Measurements from ENCODE around the gene AGPAT4. TPM values are rescaled to one million over a fixed set of nuclear protein-coding genes. Genes with fewer than 3 reads are reported as not detected.

Gene AGPAT4
- total RNA-seq, 1 experiment from 2014 or later, result 3.6 TPM

DNA sequence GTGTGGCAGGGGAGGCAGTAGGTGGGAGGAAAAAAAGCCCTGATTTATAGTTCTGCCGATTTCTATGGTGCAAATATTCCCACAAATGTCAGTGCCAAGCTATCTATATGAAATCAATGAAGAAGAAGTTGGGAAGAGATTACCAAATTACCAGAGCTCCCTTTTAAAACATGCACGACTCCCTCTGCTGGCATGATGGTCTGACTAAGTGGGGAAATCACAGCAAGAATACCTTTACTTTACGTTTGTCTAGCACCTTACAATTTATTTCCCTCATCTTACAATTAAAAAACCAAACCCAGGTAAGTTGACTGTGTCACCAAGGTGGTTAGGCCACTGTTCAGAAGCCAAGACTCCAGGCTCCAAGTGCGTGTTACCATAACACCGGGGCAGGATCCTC lies 55.6 kb downstream of the AGPAT4 start:
- DNase-seq (ENCODE audit: low read depth), result no peak
- in situ Hi-C loops (cut with HindIII; ENCODE audit: low pct_unique_long_range_greater_than_20kb, low sequenced_read_pairs), result no loop called here

DNA sequence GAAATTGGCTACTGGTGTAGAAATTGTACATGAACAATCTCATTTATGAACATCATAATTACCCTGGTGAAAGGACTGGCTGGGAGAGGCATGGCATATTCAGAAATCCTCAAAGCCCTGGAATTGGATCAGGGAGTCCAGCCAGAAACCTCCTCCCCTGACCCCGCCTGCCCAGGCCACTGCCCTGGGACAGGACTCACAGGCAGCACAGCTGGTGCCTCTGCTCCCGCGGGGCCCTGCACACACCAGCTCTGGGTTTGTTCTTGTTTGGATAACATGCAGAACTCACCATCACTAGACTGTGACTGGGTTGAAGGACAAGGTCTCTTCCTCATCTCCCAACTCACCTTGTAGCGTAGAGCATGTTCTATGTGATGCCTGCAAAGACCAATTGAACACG lies 56.2 kb downstream of the AGPAT4 start:
- DNase-seq (ENCODE audit: low read depth), result no peak

DNA sequence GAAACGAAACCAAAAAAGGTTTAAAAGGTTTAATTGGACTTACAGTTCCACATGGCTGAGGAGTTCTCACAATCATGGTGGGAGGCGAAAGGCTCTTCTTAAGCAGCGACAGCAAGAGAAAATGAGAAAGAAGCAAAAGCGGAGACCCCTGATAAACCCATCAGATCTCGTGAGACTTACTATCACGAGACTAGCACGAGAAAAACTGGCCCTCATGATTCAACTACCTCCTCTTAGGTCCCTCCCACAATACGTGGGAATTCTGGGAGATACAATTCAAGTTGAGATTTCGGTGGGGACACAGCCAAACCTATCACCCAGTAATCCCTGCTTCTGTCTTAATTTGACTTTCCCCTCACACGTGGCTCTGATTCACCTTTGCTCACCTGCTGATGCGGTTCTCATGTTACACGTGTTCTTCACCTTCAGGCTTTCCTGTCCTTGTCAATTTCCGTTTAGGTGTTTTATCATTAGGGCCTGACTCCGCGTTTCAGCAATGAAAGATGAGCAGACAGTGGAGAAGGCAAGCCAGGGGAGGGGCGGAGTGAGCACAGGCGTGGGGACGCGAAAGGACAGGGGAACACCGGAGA lies 57.1 kb downstream of the AGPAT4 start:
- in situ Hi-C loops (cut with HindIII; ENCODE audit: low pct_unique_long_range_greater_than_20kb, low sequenced_read_pairs), result no loop called here
- DNase-seq (ENCODE audit: low read depth), result no peak

More for the DNA sequence above, 56.2 kb downstream of the AGPAT4 start:
- in situ Hi-C loops (cut with HindIII; ENCODE audit: low pct_unique_long_range_greater_than_20kb, low sequenced_read_pairs), result no loop called here

DNA sequence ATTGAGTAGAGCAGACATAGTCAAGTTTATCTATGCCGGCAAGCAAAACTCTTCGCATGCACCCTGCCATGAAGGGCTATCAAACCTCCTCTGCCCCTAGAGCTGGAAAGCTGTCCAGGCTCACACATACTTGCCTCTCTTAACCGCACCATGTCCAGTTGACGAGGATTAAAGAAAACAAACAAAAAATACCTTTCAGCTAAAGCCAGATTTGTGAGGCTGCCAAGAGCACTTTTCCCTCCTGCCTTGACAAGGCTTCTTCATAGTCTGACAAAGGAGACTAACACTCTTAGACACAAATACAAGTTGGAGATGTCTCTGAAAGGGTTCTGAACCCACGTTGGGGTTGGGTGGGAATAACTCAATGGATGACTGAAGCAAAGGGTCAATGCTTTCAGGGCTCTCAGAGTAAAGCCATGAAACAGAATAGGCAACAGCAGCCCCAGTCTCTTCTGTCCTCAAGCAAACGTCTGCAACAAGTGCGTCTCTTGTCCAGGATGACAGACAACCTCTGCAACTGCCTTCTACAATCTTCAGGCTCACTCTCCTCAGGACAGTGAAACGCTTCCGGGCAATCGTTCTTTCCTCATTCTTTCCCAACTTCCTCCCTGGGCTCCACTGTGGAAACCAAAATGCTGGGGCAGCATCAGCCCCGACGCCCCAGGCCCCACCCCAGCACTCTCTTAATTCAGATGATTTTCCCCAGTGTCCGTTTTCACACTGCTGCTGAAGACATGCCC lies 57.8 kb downstream of the AGPAT4 start:
- DNase-seq (ENCODE audit: low read depth), result no peak

DNA sequence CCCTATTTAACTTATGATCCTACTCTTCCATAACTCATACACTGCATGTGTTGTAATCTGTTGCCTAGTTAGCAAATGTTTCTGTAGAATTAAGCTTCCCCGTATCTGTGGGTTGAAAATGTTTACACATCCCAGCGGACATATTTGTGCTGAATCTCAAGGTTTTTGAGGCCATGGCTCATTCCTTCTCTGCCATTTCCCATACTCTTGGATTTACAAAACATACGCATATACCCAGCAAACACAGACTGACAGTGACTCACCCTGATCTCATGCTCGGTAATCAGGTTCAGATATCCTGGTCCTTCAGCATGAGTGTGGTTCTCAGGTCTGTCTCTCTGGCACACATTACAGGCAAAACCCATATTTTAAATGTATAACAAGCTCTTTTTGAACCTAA lies 58.7 kb downstream of the AGPAT4 start:
- in situ Hi-C loops (cut with HindIII; ENCODE audit: low pct_unique_long_range_greater_than_20kb, low sequenced_read_pairs), result no loop called here
- no peak for DNase-seq (ENCODE audit: low read depth)

More for the DNA sequence above, 57.8 kb downstream of the AGPAT4 start:
- in situ Hi-C loops (cut with HindIII; ENCODE audit: low pct_unique_long_range_greater_than_20kb, low sequenced_read_pairs), result no loop called here

DNA sequence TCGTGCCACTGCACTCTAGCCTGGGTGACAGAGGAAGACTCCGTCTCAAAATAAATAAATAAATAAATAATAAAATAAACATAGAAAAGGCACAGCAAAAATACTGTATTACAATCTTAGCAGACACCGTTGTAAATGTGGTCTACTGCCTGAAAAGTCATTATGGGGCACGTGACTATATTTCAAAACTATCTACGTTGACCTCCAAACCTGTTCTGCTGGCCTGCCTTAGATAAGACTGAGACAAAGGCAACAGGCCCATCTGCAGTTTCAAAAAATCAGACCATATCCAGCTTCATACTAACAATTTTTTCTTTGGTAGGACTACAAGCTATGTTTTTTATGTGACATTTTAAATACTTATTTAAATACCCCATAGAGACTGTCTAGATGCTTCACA lies 59.1 kb downstream of the AGPAT4 start:
- in situ Hi-C loops (cut with HindIII; ENCODE audit: low pct_unique_long_range_greater_than_20kb, low sequenced_read_pairs), result no loop called here
- no peak for DNase-seq (ENCODE audit: low read depth)

DNA sequence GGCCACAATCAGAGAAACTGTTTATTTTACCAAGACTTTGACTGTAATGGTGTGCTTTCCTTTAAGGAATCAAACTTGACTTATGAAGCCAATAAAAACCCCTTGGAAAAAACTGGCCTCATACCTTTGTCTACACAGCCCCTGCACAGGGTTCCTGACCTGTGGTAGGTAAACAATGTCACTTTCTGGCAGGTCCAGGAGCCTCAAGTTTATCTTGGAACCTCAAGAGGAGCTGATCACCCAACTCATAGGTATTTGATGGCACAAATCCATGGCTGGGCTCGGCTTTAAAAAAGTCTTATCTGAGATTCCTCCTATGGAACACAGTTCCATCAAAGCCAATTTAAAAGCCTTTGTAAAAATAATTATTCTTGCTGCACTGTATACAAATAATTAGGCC lies 61.0 kb downstream of the AGPAT4 start:
- DNase-seq (ENCODE audit: low read depth), result no peak
- in situ Hi-C loops (cut with HindIII; ENCODE audit: low pct_unique_long_range_greater_than_20kb, low sequenced_read_pairs), result no loop called here

DNA sequence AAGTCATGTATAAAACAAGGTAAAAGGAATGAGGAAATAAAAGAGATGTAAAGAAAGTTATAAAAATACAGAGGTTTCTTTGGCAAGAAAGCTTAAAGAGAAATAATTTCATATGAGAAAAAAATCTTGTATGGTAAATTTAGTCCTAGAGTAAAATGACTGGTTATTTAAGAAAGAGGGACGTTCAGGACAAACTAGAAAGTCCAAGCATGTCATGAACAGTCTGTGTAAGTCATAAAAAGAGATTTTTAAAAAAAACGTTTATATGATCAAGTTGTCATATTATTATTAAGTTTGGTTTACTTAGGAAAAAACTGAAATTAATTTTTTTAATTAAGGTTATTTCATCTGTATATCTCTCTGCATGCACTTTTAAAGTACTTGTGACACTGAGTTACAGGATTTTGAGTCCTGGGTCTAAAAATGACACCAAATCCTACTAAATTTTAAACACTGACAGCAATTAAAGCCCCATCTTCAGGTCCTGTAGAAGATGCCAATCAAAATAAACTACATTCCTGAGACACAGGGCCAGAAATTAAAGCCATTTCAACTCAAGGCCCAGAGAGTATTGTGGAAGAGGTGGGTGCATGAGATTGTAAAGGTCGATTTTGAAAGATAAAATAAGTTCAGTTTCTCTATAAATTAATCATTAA lies 62.4 kb downstream of the AGPAT4 start:
- DNase-seq (ENCODE audit: low read depth), result no peak
- in situ Hi-C loops (cut with HindIII; ENCODE audit: low pct_unique_long_range_greater_than_20kb, low sequenced_read_pairs), result no loop called here

DNA sequence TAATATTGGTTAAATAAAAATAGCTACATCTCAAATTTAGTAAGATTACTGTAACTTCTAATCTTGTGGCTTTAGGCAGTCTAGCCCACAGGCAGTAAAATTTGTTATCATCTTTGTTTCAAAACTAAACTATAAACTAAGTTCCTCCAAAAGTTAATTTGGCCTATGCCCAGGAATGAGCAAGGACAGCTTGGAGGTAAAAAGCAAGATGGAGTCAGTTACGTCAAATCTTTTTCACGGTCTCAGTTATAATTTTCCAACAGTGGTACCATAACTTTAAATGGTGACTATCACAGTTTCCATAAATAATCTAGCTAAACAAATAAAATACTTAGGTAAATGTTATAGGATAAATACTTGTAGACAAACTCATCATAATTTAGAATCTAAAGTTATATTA lies 63.0 kb downstream of the AGPAT4 start:
- in situ Hi-C loops (cut with HindIII; ENCODE audit: low pct_unique_long_range_greater_than_20kb, low sequenced_read_pairs), result no loop called here
- DNase-seq (ENCODE audit: low read depth), result no peak

DNA sequence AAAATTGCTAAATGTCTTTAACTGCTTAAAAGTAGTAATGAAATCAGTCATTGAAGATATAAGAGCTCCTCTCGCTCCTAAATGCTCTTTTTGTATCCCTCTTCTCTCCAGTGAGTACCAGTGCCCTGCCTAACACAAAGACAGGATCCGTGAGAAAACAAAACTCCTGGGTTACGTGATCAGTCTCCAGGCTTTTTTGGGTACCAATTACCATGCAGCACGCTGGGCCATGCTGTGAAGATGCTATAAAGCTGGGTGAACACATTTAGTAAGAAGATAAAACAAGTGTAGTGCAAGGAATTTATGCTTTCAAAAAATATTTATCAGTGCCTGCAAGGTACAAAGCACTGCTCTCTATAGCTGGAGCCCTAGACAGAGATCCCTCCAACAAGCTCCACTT lies 66.7 kb downstream of the AGPAT4 start:
- in situ Hi-C loops (cut with HindIII; ENCODE audit: low pct_unique_long_range_greater_than_20kb, low sequenced_read_pairs), result no loop called here
- DNase-seq (ENCODE audit: low read depth), result no peak

DNA sequence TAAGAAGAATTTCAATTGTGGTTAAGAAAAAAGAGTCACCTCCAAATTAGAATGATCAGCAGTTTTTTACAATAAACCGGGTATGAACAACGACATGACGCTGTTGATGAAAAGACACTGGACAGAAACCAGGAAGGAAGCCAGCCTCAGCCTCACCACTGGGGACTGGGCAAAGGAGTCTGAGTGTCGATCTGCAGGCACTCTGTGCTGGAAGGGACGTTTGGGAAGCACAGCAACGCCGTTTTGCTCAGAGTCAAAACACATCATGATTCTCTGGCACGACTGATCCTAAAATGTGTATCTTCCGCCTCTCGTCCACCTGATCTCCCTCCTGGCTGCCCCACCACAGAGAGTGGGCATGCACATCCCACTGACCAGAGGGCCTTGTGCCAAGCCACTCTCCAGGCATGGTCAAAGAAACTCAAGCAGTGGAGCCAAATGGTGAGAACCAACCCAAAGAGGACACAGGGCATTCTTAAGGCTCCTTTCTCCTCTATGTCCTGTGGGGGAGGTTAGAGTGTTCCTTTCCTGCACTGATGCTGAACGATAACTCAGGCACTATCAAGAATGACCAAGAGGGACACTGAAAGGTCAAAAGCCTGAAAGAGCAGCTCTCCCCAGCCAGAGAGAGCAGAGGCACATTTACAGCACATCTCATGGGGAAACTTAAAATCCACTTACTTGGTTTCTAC lies 68.8 kb downstream of the AGPAT4 start:
- in situ Hi-C loops (cut with HindIII; ENCODE audit: low pct_unique_long_range_greater_than_20kb, low sequenced_read_pairs), result no loop called here

DNA sequence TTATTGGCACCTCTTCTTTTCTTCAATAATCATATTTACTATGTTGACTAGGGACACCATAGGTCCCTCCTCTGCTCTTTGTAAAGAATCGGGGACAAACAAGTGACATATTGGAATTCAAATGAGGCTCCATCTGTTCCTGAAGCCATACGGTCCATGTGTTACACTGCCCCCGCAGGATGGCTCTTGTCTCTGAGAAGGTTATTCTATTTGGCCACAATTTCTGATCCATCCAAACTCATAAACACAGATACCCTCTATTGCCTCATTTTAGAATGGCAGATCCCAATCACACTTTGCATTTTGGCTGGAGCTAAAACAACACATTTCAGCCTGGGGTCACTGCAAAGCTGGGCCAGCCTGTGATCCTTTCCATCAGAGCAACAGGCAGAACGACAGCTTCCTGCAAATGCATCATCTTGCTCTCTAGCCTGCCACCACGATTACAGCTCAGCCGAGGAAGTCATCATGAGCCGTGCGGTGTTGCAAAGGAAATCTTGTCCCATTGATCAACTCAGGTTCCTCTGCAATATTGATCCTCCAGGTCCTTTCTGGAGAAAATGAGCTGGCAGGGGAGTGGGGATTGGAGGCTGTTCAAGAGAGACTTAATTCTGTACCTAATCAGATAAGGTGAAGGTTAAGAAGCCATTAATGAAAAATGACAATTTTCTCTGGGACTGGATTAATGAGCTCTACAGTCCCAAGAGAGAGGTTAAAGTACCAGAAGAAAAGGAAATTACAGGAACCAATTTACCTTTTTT lies 73.1 kb downstream of the AGPAT4 start:
- in situ Hi-C loops (cut with HindIII; ENCODE audit: low pct_unique_long_range_greater_than_20kb, low sequenced_read_pairs), result no loop called here
- DNase-seq (ENCODE audit: low read depth), result no peak

More for the DNA sequence above, 68.8 kb downstream of the AGPAT4 start:
- no peak for DNase-seq (ENCODE audit: low read depth)

DNA sequence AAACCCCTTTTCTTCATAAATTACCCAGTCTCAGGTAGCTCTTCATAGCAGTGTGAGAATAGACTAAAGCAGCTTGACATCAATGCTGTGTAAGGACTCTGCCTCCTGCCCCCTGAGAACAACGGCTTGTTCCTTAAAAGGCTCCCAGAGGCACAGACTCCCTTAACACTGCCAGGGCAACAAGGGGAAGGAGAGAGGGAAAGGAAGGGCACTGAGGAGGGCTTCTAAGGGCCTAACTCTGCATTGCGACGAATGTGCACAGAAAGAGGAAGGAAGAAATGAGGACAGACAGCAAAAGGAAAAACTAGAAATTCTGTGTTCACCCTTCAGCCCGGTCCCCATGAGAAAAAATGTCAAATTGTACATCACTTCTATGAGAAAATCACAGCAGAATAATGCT lies 74.0 kb downstream of the AGPAT4 start:
- in situ Hi-C loops (cut with HindIII; ENCODE audit: low pct_unique_long_range_greater_than_20kb, low sequenced_read_pairs), result no loop called here
- DNase-seq (ENCODE audit: low read depth), result no peak

DNA sequence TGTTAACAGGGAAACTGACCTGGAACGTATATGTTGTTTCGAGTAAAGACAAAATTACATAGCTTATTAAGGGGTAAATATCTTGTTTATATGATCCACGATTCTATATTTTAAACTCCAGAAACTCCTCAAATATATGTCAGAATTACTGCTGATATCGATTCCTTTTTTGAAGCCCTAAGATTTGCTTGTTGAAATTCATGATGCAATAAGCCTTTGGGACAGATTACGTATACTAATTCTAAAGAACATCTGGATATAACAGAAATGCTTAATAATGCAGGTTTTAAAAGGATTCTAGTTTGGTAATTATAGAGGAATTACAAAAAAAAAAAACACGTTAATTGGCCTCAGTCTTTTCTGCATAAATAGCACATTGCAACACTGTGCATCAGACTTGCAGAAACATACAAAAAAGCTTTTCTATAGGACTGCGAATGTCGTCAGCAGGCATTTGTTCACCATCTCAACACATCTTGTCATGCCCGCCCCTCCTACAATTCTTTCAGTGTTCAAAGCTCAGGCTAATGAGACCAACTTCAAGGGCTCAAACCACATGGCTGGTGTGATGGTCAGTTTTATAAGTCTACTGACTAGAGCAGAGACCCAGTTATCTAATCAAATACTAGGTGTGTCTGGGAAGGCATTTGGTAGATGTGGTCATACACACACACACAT lies 74.9 kb downstream of the AGPAT4 start:
- no peak for DNase-seq (ENCODE audit: low read depth)
- in situ Hi-C loops (cut with HindIII; ENCODE audit: low pct_unique_long_range_greater_than_20kb, low sequenced_read_pairs), result no loop called here

DNA sequence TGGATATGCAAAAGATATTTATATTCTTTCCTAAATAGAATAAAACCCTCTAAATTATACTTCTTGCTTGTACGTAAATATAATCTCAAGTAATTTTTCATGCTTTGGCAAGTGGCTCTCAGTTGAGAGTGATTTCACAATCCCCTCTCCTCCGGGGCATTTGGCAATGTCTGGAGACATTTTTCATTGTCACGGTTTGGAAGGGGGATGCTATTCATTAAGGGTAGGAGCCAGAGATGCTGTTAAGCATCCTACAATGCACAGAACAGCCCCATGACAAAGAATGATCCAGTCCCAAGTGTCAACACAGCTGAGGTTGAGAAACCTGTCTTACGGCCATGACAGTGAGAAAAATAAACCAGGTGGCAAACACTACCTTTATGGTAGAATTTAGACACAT lies 75.7 kb downstream of the AGPAT4 start:
- in situ Hi-C loops (cut with HindIII; ENCODE audit: low pct_unique_long_range_greater_than_20kb, low sequenced_read_pairs), result no loop called here
- no peak for DNase-seq (ENCODE audit: low read depth)

DNA sequence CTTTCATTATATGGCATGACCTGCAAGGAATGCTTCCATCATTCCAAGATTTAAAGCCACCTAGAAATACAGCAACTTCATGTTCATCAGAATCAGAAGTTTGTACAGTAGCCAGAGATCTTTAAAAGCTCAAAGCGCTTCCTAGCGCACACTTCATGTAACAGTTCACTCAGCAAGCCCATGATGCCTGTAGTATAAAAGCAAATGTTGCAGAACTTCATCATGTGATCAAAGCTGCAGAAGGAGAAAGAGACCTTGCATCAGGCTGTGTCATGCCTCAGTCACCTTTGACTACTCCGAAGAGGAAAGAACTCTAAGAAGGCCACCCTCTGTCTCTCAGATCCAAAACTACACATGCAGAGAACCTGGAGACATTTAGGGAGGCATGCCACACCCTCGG lies 78.5 kb downstream of the AGPAT4 start:
- in situ Hi-C loops (cut with HindIII; ENCODE audit: low pct_unique_long_range_greater_than_20kb, low sequenced_read_pairs), result no loop called here
- DNase-seq (ENCODE audit: low read depth), result no peak

DNA sequence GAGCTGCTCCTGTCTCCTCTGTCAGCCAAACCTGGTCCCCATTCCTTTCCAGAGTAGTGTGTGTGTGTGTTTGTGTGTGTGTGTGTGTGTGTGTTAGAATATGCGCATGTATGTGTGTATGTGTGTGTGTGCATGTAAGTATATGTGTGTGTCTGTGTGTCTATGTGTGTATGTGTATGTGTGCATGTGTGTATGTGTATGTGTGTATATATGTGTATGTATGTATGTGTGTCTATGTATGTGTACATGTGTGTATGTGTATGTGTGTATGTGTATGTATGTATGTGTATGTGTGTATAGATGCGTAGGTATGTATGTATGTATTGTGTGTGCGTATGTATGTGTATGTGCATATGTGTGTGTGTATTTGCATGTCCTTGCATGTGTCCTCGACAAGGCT lies 79.5 kb downstream of the AGPAT4 start:
- in situ Hi-C loops (cut with HindIII; ENCODE audit: low pct_unique_long_range_greater_than_20kb, low sequenced_read_pairs), result no loop called here
- DNase-seq (ENCODE audit: low read depth), result no peak

All from Caki2 (cell line).